K562 (cell line): ENCODE results near the gene SKAP2. TPM values are rescaled to one million over a fixed set of nuclear protein-coding genes. Genes with fewer than 3 reads are reported as not detected.

ENCODE experiments used
- ATAC-seq: fragments of 200-7000 bp; cut with Tn5 transposase; 3 replicates; pipeline ENCODE4 v1.9.1; 2020; ENCODE audit warnings: moderate library complexity
- BruUV-seq: library from RNA; stranded (reverse); fragments of 400-500 nt; replicated peaks from 2 replicates; lab custom pipeline; 2021; lab: Mats Ljungman, UMichigan
- CTCF ChIA-PET: fragments of 300-600 bp; formaldehyde crosslinking; extraction: SDS; loops from one replicate; lab custom pipeline; 2021; ENCODE audit warnings: low intra/inter-chr PET ratio; lab: Yijun Ruan, JAX
- POLR2A ChIA-PET: fragments of 300-600, 350-650 bp; sonication (Branson Sonifier 250); formaldehyde crosslinking; extraction: SDS; loops from one replicate; lab custom pipeline; 2021; ENCODE audit warnings: antibody characterized with exemption, inconsistent platforms; lab: Yijun Ruan, JAX
- DNase-seq, 4 experiments: peaks; one replicate each; pipeline versions ENCODE4 v3.0.0 to v3.0.0-alpha.2; 2011 to 2018; ENCODE audit warnings: low spot score in 3 of 4, mixed read lengths in 3 of 4; ENCODE audit errors: extremely low read depth in 1 of 4
- FAIRE-seq: peaks from 2 replicates; lab custom pipeline; 2011; peaks lifted over from hg19 to GRCh38; lab: Jason Lieb, UNC
- H2AFZ ChIP-seq: 2 replicates; pipeline ENCODE4 v1.6.0; 2011; ENCODE audit warnings: low read depth, low read length, control low read depth, inconsistent platforms
- H3K27ac ChIP-seq: fragments of 200-600 bp; 3 replicates; pipeline ENCODE4 v1.8.0; 2011; ENCODE audit warnings: low read depth, mild to moderate bottlenecking, control low read depth, inconsistent platforms, low read length, moderate library complexity, mixed read lengths; ENCODE audit errors: extremely low read depth
- H3K27me3 ChIP-seq, 2 experiments: fragments of 300-600 bp in 1 of 2; 2 replicates in 1 of 2; 3 replicates in 1 of 2; pipeline versions ENCODE4 v1.6.0 to v1.8.0; 2011; ENCODE audit warnings: inconsistent platforms in 2 of 2, low read length in 2 of 2, mild to moderate bottlenecking in 1 of 2, mixed read lengths in 1 of 2, moderate library complexity in 1 of 2; ENCODE audit not compliant: control insufficient read depth in 2 of 2, insufficient read depth in 2 of 2
- H3K36me3 ChIP-seq: fragments of 300-600 bp; 3 replicates; pipeline ENCODE4 v1.8.0; 2011; ENCODE audit warnings: mild to moderate bottlenecking, low read length, inconsistent platforms; ENCODE audit not compliant: control insufficient read depth, insufficient read depth
- H3K4me1 ChIP-seq, 2 experiments: fragments of 200-600 bp in 1 of 2; replicated peaks in 1 of 2; 2 replicates in 1 of 2; 3 replicates in 1 of 2; pipeline versions ENCODE4 v1.5.1 to v1.8.0; 2011; ENCODE audit warnings: inconsistent platforms in 2 of 2, low read length in 2 of 2, mild to moderate bottlenecking in 1 of 2, mixed read lengths in 1 of 2, moderate library complexity in 1 of 2; ENCODE audit not compliant: control insufficient read depth in 2 of 2, insufficient read depth in 2 of 2
- H3K4me2 ChIP-seq: 2 replicates; pipeline ENCODE4 v1.6.1; 2011; ENCODE audit warnings: low read length, control low read depth, inconsistent platforms, mixed read lengths; ENCODE audit not compliant: insufficient read depth
- H3K4me3 ChIP-seq: fragments of 200-600 bp; sonication (generic), shearing (Covaris generic); 2 replicates; pipeline ENCODE4 v1.5.1; 2016; ENCODE audit warnings: control low read depth, inconsistent platforms
- H3K79me2 ChIP-seq: fragments of 200-600 bp; 3 replicates; pipeline ENCODE4 v1.8.0; 2011; ENCODE audit warnings: low read length, inconsistent platforms; ENCODE audit not compliant: control insufficient read depth, insufficient read depth
- H3K9ac ChIP-seq, 2 experiments: 2 replicates each; pipeline versions ENCODE4 v1.6.0 to v1.6.1; 2011; ENCODE audit warnings: low read depth in 2 of 2, low read length in 2 of 2, control low read depth in 1 of 2, inconsistent platforms in 1 of 2, mild to moderate bottlenecking in 1 of 2, mixed read lengths in 1 of 2; ENCODE audit not compliant: insufficient read depth in 1 of 2
- H3K9me1 ChIP-seq: one replicate; pipeline ENCODE4 v1.6.0; 2011; ENCODE audit warnings: inconsistent platforms, mild to moderate bottlenecking, low read length, moderate library complexity; ENCODE audit not compliant: control insufficient read depth, insufficient read depth
- H3K9me3 ChIP-seq: replicated peaks from 2 replicates; pipeline ENCODE4 v1.5.1; 2011; ENCODE audit warnings: low read depth, low read length, inconsistent platforms; ENCODE audit not compliant: control insufficient read depth, insufficient read depth
- H4K20me1 ChIP-seq: replicated peaks from 2 replicates; pipeline ENCODE4 v1.6.1; 2011; ENCODE audit warnings: low read length, inconsistent platforms, mixed read lengths; ENCODE audit not compliant: control insufficient read depth, insufficient read depth
- ELF4 ChIP-seq: fragments of 450-650 bp; formaldehyde crosslinking; IDR thresholded peaks from 2 replicates; pipeline ENCODE4 v1.4.0; 2022; ENCODE audit warnings: missing genetic modification characterization
- FOXK1 ChIP-seq: sonication (generic); formaldehyde crosslinking; IDR thresholded peaks from 2 replicates; pipeline ENCODE4 v1.8.0; 2022; ENCODE audit warnings: missing genetic modification reagents, mild to moderate bottlenecking, borderline replicate concordance
- HBP1 ChIP-seq: fragments of 450-650 bp; formaldehyde crosslinking; IDR thresholded peaks from 2 replicates; pipeline ENCODE4 v1.4.0; 2022; ENCODE audit warnings: missing genetic modification characterization
- PHF20 ChIP-seq: fragments of 450-650 bp; IDR thresholded peaks from 2 replicates; pipeline ENCODE4 v1.6.1; 2018; ENCODE audit not compliant: partially characterized antibody
- SMARCA5 ChIP-seq: fragments of 450-650 bp; IDR thresholded peaks from 2 replicates; pipeline ENCODE4 v1.6.1; 2016
- THAP12 ChIP-seq: fragments of 250-450 bp; sonication (Bioruptor Pico); IDR thresholded peaks from 2 replicates; pipeline ENCODE4 v1.9.0; 2021; ENCODE audit warnings: mild to moderate bottlenecking, inconsistent platforms
- THRB ChIP-seq: fragments of 450-650 bp; formaldehyde crosslinking; conservative IDR thresholded peaks from 2 replicates; pipeline ENCODE4 v1.4.0; 2022; ENCODE audit warnings: mild to moderate bottlenecking, missing genetic modification characterization
- TSC22D4 ChIP-seq: fragments of 450-650 bp; IDR thresholded peaks from 2 replicates; pipeline ENCODE4 v1.6.1; 2016; ENCODE audit warnings: missing genetic modification characterization, missing biosample characterization, control low read depth
- ZBTB26 ChIP-seq: fragments of 450-650 bp; formaldehyde crosslinking; IDR thresholded peaks from 2 replicates; pipeline ENCODE4 v1.4.0; 2022; ENCODE audit warnings: missing genetic modification characterization
- ZNF384 ChIP-seq: IDR thresholded peaks from 2 replicates; pipeline ENCODE4 v1.6.1; 2012; ENCODE audit warnings: low read depth, low read length, improper control_type of control experiment
- ZNF584 ChIP-seq: fragments of 200-800 bp; sonication (Bioruptor generic); IDR thresholded peaks from 2 replicates; pipeline ENCODE4 v1.6.1; 2016; ENCODE audit warnings: low read depth, mild to moderate bottlenecking, missing genetic modification characterization, missing compliant biosample characterization
- ZNF740 ChIP-seq, 3 experiments: fragments of 200-800 bp in 1 of 3; sonication (Bioruptor generic) in 1 of 3; sonication (generic) in 1 of 3; formaldehyde crosslinking in 1 of 3; IDR thresholded peaks; 2 replicates each; pipeline versions ENCODE4 v1.6.1 to v1.8.0; 2016 to 2022; ENCODE audit warnings: mild to moderate bottlenecking in 2 of 3, missing compliant biosample characterization in 2 of 3, missing genetic modification characterization in 2 of 3, missing genetic modification reagents in 1 of 3
- WGBS: fragments of 100-300 bp; shearing (Covaris generic); methylation state at CpG from one replicate; pipeline ENCODE4 v1.1.6; 2016; ENCODE audit warnings: low coverage, mixed read lengths; ENCODE audit not compliant: insufficient coverage; ENCODE audit errors: missing lambda C conversion rate; 5-methylcytosine and 5-hydroxymethylcytosine counted together
- in situ Hi-C: fragments of 300-500 bp; cut with MboI; formaldehyde crosslinking; loops from 4 replicates; pipeline ENCODE4 v1.15.0; 2018; ENCODE audit warnings: inconsistent platforms, mixed read lengths
- intact Hi-C: fragments of 100-400 bp; cut with micrococcal nuclease; formaldehyde crosslinking; loops from 2 replicates; pipeline ENCODE4 v1.14.2; 2022
- polyA plus RNA-seq, 8 experiments: library from polyadenylated mRNA; depleted of rRNA in 4 of 8; stranded (reverse) in 5 of 8; unstranded in 3 of 8; fragments of >200 nt; fragmentation: Nextera tagmentation in 2 of 8; fragmentation: Illumina TruSeq in 1 of 8; extraction: Ambion mirVana in 2 of 8; extraction: Trizol in 1 of 8; gene quantifications; 2 replicates each; pipeline versions ENCODE4 v1.2.1 to v1.2.3, GENCODE V29; 2011 to 2014; ENCODE audit warnings: inconsistent platforms in 1 of 8, missing spikeins in 1 of 8
- total RNA-seq, 7 experiments: library from RNA; depleted of rRNA in 6 of 7; stranded (reverse); fragments of >200 nt in 6 of 7; fragmentation: Illumina TruSeq in 2 of 7; extraction: Trizol in 2 of 7; gene quantifications; 2 replicates each; pipeline versions ENCODE4 v1.2.1 to v1.2.3, GENCODE V29; 2011 to 2021; ENCODE audit warnings: low replicate concordance in 1 of 7

The SKAP2 gene
- total and polyA plus RNA-seq, 9 of the 15 experiments (the other 6 are each of a cell fraction or from before 2014, with no cell fraction given) = 4.2 to 11.7 (median 8.3) TPM

- in situ Hi-C loops = no loop called here
- Histone ChIP-seq H3K9ac (no peak overlapping the region), H3K27me3 (peaks cover 0 to 24% of the 10 kb centered on the region in 2 experiments; a peak in 4 of 5 replicates), H4K20me1 (no peaks in the 10 kb centered on the region), H2AFZ (no peak overlapping the region), H3K27ac (no peak overlapping the region; the same call in 2 of the 3 replicates), H3K79me2 (0 out of 3 replicates have a peak, but pooled peaks cover 6% of the 10 kb centered on the region), H3K36me3 (peaks cover 6% of the 10 kb centered on the region; the same call in 2 of the 3 replicates), H3K4me2 (no peak overlapping the region), H3K9me1 (no peaks in the 10 kb centered on the region), H3K9me3 (no peaks in the 10 kb centered on the region; the same call in 1 of the 2 replicates), H3K4me3 (no peak overlapping the region), H3K4me1 (no peaks in the 10 kb centered on the region)
- DNase-seq (no peak), ATAC-seq (no peak), FAIRE-seq (peak; percentile 71)
- intact Hi-C loops = no loop called here
- ChIA-PET POLR2A (interaction anchor here (1.0 kb wide), 1 partner anchor 19 kb away, joined by 4 read pairs; no protein-coding TSS in a partner anchor), CTCF (no interaction called here)
- no TSS peak for BruUV-seq
- 47% methylated on average over 5 of the region's 5 CpGs for WGBS
- TF ChIP-seq THRB (CRISPR knock-in tag) = peak; percentile 85; the same call in 1 of the 2 replicates
- TF ChIP-seq ZNF384 = no peak
- TF ChIP-seq THAP12 (CRISPR knock-in tag) = no peak
- TF ChIP-seq ELF4 (CRISPR knock-in tag) = peak; percentile 71; the same call in 1 of the 2 replicates
- 0 out of 2 replicates have a peak, but pooled peaks have one; percentile 35 for TF ChIP-seq HBP1
- TF ChIP-seq PHF20 = peak; percentile 33
- no peak for TF ChIP-seq ZNF584 (CRISPR knock-in tag)
- peak; percentile 77; the same call in 1 of the 2 replicates for TF ChIP-seq ZBTB26 (CRISPR knock-in tag)
- no peak for TF ChIP-seq FOXK1 (CRISPR knock-in tag)
- TF ChIP-seq SMARCA5 = 0 out of 2 replicates have a peak, but pooled peaks have one; percentile 14
- TF ChIP-seq TSC22D4 (tag) = peak; percentile 51; the same call in 1 of the 2 replicates
- TF ChIP-seq ZNF740 (CRISPR knock-in tag; IDR thresholded peaks at IDR 0.05) = peak; percentile 28; the same call in 1 of the 2 replicates
- TF ChIP-seq ZNF740 (tag; IDR thresholded peaks at IDR 0.05) = no peak
Measured at GRCh38 chr7:26639695-26640094, 224.7 kb downstream of the SKAP2 start.
